Measurements from ENCODE around the gene PDPK1.

Gene PDPK1

DNA sequence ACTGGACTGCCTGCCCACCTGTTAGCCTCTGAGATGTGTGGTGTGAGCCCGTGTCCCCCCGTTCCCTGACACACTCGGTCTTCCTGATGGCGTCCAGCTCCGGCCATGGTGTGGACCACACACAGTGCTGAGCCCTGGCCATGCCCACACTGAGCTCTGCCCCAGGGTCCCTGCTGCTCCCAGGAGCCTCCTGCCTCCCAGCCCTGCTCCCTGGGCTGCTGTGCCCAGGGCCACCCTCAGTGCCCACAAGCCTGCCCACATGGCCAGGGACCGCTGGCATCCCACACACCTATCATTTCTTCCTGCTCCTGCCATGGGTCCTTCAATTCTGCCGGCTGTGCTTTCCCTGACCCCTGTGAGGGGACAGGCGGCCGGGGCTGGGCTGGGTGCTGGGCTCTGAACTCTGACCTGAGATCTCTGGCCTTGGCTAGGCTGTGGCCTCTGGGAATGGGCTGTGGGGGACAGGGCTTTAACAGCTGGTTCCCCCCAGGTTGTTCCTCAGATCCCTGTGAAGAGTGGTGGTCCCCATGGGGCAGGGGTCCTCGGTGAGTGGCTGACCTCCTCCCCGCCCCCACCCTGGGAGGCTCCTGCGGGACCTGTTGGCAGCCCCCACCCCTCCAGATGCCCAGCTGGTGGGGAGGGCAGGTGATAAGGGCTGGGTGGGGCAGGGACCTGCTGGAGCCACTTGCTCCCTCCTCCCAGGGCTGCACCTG, 10.6 kb upstream of the PDPK1 start:
- H3K4me3 ChIP-seq (replicated peaks; ENCODE audit: low read depth, low read length), result no peak overlapping the region
- DNase-seq (ENCODE audit: extremely low read depth, low read depth), result no peak
- TF ChIP-seq, protein P1, sequence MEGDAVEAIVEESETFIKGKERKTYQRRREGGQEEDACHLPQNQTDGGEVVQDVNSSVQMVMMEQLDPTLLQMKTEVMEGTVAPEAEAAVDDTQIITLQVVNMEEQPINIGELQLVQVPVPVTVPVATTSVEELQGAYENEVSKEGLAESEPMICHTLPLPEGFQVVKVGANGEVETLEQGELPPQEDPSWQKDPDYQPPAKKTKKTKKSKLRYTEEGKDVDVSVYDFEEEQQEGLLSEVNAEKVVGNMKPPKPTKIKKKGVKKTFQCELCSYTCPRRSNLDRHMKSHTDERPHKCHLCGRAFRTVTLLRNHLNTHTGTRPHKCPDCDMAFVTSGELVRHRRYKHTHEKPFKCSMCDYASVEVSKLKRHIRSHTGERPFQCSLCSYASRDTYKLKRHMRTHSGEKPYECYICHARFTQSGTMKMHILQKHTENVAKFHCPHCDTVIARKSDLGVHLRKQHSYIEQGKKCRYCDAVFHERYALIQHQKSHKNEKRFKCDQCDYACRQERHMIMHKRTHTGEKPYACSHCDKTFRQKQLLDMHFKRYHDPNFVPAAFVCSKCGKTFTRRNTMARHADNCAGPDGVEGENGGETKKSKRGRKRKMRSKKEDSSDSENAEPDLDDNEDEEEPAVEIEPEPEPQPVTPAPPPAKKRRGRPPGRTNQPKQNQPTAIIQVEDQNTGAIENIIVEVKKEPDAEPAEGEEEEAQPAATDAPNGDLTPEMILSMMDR (IDR thresholded peaks at IDR 0.05; ENCODE audit: low read depth, low read length, missing control alignments), result no peak

DNA sequence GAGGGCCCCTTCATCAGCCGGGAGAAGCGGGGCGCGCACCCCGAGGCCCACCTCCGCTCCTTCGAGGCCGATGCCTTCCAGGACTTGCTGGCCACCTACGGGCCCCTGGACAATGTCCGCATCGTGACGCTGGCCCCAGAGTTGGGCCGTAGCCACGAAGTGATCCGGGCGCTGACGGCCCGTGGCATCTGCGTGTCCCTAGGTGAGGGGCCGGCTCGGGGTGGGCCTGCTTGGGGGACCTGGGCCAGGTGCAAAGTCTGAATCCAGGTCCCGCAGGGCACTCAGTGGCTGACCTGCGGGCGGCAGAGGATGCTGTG, 10.1 kb upstream of the PDPK1 start:
- no peak overlapping the region for H3K4me3 ChIP-seq (replicated peaks; ENCODE audit: low read depth, low read length)
- no peak for DNase-seq (ENCODE audit: extremely low read depth, low read depth)
- TF ChIP-seq, protein P1 (IDR thresholded peaks at IDR 0.05; ENCODE audit: low read depth, low read length, missing control alignments), result no peak

DNA sequence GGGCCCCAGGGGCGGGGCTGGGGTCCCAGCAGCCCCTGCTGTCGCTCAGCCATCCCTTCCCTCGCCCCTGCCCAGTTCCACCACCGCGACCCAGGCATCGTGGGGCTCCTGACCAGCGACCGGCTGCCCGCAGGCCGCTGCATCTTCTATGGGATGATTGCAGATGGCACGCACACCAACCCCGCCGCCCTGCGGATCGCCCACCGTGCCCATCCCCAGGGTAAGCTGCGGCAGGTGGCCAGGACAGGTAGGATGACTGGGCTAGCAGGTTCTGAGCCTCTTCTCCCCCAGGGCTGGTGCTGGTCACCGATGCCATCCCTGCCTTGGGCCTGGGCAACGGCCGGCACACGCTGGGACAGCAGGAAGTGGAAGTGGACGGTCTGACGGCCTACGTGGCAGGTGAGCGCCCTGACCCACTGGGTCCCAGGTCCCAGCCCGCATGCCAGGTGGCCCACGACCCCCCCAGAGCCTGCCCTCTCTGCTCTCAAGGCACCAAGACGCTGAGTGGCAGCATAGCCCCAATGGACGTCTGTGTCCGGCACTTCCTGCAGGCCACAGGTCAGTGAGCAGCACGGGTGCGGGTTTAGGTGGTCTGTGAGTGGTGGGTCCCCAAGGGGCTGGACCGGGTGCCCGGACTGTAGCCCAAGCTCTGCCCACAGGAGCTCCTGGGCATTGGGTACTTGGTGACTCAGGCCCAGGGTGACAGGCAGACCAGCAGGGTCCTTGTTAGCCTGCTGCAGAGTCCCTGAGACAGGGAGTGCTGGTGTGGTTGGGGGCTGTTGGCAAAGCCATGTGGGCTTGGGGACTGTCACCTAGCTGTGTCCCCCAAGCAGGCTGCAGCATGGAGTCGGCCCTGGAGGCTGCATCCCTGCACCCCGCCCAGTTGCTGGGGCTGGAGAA, 9.4 kb upstream of the PDPK1 start:
- H3K4me3 ChIP-seq (replicated peaks; ENCODE audit: low read depth, low read length), result no peak overlapping the region
- TF ChIP-seq, protein P1 (IDR thresholded peaks at IDR 0.05; ENCODE audit: low read depth, low read length, missing control alignments), result no peak
- no peak for DNase-seq (ENCODE audit: extremely low read depth, low read depth)

DNA sequence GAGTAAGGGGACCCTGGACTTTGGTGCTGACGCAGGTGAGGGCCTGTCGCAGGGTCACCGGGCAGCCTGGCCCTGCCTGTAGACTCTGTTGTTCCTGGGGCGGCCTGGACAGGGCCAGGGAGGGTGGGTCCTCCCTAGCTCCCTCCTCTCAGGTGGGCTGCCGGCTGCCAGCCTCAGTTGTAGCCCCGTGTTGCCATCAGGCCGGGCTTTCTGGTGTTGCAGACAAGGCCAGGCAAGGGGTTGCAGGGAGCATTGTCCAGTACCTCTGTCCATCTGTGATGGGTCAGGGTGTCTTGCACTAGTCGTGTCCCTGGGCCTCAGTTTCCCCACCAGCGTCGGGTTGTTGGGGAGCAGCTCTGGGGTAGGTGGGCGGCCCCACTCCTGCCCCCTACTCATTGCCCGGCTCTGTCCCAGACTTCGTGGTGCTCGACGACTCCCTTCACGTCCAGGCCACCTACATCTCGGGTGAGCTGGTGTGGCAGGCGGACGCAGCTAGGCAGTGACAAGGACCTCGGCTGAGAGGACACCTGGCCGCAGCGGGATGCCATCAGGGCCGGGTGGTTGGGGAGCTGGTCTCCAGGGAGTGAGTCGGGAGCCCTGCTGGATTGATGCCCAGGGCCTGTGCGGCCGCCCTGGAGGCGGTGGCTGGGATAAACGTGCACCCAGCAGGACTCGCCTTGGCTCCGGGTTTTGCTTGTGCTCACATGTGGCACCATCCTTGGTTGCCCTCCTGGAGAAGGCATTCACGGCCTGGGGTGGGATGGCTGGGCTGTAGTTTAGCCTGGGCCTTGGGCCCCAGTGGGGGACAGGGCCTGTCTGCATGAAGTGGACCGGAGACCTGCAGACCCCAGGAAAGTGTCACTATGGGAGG, 8.5 kb upstream of the PDPK1 start:
- DNase-seq (ENCODE audit: extremely low read depth, low read depth), result no peak
- TF ChIP-seq, protein P1 (IDR thresholded peaks at IDR 0.05; ENCODE audit: low read depth, low read length, missing control alignments), result no peak
- H3K4me3 ChIP-seq (replicated peaks; ENCODE audit: low read depth, low read length), result no peak overlapping the region

DNA sequence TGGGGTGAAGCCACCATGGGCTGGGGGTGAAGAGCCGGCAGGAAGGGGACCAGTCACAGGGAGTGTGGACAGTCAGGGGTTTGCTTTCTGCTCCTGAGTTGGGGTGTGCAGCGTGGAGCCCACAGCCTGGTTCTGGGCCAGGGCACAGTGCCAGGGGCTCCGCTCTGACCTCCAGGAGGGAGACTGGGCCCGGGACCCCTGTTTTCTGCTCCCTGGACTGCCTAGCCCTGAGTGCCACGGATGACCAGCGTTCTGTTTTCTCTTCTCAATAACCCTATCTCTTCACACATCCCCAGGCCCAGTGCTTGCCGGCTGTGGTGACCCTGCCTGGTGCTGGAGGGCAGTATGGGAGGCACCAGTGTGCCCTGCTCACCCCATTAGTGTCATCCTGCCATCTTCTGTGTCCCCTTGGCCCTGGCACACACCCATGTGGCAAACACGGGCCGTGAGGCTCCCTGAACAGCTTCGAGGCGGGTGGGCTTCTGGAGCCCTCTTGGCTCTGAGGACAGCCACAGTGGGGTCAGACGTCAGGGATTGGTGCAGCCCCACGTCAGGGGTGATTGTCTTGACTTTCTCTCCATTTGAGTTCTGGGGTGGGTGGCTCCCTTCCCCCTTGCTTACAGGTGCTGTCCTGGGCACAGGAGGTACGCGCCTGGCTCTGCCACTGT, 7.7 kb upstream of the PDPK1 start:
- no peak overlapping the region for H3K4me3 ChIP-seq (replicated peaks; ENCODE audit: low read depth, low read length)
- DNase-seq (ENCODE audit: extremely low read depth, low read depth), result no peak
- TF ChIP-seq, protein P1 (IDR thresholded peaks at IDR 0.05; ENCODE audit: low read depth, low read length, missing control alignments), result no peak
